BLaER1 (cell line): Measurements from ENCODE around the gene DISP3.
"Not testable (repeated sequence)": the region's sequence is repeated elsewhere in the genome, so short reads cannot be mapped to it uniquely, and the experiment has no call there.

ENCODE experiments used
- H3K27ac ChIP-seq: shearing (Covaris generic); formaldehyde crosslinking; 2 replicates; pipeline ENCODE4 v1.8.1; 2022
- H3K27me3 ChIP-seq: shearing (Covaris generic); formaldehyde crosslinking; 2 replicates; pipeline ENCODE4 v1.8.1; 2022
- H3K36me3 ChIP-seq: shearing (Covaris generic); formaldehyde crosslinking; 2 replicates; pipeline ENCODE4 v1.8.1; 2022
- H3K4me1 ChIP-seq: shearing (Covaris generic); formaldehyde crosslinking; 2 replicates; pipeline ENCODE4 v1.8.1; 2022
- H3K4me2 ChIP-seq: shearing (Covaris generic); formaldehyde crosslinking; 2 replicates; pipeline ENCODE4 v1.8.1; 2022
- H3K4me3 ChIP-seq: shearing (Covaris generic); formaldehyde crosslinking; 2 replicates; pipeline ENCODE4 v1.8.1; 2022
- H3K9ac ChIP-seq: shearing (Covaris generic); formaldehyde crosslinking; 2 replicates; pipeline ENCODE4 v1.8.1; 2022
- H3K9me3 ChIP-seq: shearing (Covaris generic); formaldehyde crosslinking; 2 replicates; pipeline ENCODE4 v1.8.1; 2022
- H4K20me1 ChIP-seq: shearing (Covaris generic); formaldehyde crosslinking; 2 replicates; pipeline ENCODE4 v1.8.1; 2022
- Cebpa-rat ChIP-seq: shearing (Covaris generic); IDR thresholded peaks from 2 replicates; pipeline ENCODE4 v1.8.1; 2022

The DISP3 gene

GRCh38 chr1:11568687-11569086 is 89.7 kb downstream of the DISP3 start:
- Histone ChIP-seq H3K27me3 (no peaks in the 10 kb centered on the region), H3K27ac (no peak overlapping the region), H4K20me1 (no peaks in the 10 kb centered on the region), H3K4me3 (no peak overlapping the region), H3K9ac (no peak overlapping the region), H3K4me2 (no peak overlapping the region), H3K36me3 (no peaks in the 10 kb centered on the region), H3K9me3 (no peaks in the 10 kb centered on the region), H3K4me1 (peaks cover 61% of the 10 kb centered on the region)
- no peak for TF ChIP-seq Cebpa-rat

GRCh38 chr1:11569551-11569950 is 90.6 kb downstream of the DISP3 start:
- Histone ChIP-seq H3K9ac (no peak overlapping the region), H3K4me3 (no peak overlapping the region), H3K27ac (no peak overlapping the region), H3K9me3 (no peaks in the 10 kb centered on the region), H3K36me3 (no peaks in the 10 kb centered on the region), H4K20me1 (no peaks in the 10 kb centered on the region), H3K4me2 (no peak overlapping the region), H3K4me1 (peaks cover 52% of the 10 kb centered on the region), H3K27me3 (no peaks in the 10 kb centered on the region)
- TF ChIP-seq Cebpa-rat: no peak

- TF ChIP-seq Cebpa-rat: no peak
- Histone ChIP-seq H3K4me2 (no peak overlapping the region), H3K4me1 (peaks cover 48% of the 10 kb centered on the region), H4K20me1 (no peaks in the 10 kb centered on the region), H3K36me3 (no peaks in the 10 kb centered on the region), H3K27ac (no peak overlapping the region), H3K4me3 (no peak overlapping the region), H3K27me3 (no peaks in the 10 kb centered on the region), H3K9me3 (no peaks in the 10 kb centered on the region), H3K9ac (no peak overlapping the region)
Observed at GRCh38 chr1:11569954-11570353, 91.0 kb downstream of the DISP3 start.

- Histone ChIP-seq H3K27ac (no peak overlapping the region), H3K36me3 (no peaks in the 10 kb centered on the region)
Observed at GRCh38 chr1:11570821-11571380, 91.9 kb downstream of the DISP3 start.

GRCh38 chr1:11571906-11572616 is 93.1 kb downstream of the DISP3 start:
- Histone ChIP-seq H3K4me3 (no peak overlapping the region), H3K9ac (no peak overlapping the region), H3K27me3 (no peaks in the 10 kb centered on the region), H4K20me1 (no peaks in the 10 kb centered on the region), H3K36me3 (no peaks in the 10 kb centered on the region), H3K4me1 (peaks cover 31% of the 10 kb centered on the region), H3K4me2 (no peak overlapping the region), H3K27ac (no peak overlapping the region), H3K9me3 (no peaks in the 10 kb centered on the region)
- TF ChIP-seq Cebpa-rat: no peak

More at GRCh38 chr1:11570821-11571380, 91.9 kb downstream of the DISP3 start:
- Histone ChIP-seq H3K9me3 (no peaks in the 10 kb centered on the region), H3K27me3 (no peaks in the 10 kb centered on the region), H3K4me2 (peak overlapping the region; percentile 73), H3K9ac (no peak overlapping the region), H3K4me3 (no peak overlapping the region), H3K4me1 (peaks cover 39% of the 10 kb centered on the region), H4K20me1 (no peaks in the 10 kb centered on the region)
- TF ChIP-seq Cebpa-rat: no peak

- Histone ChIP-seq H3K36me3 (no peaks in the 10 kb centered on the region), H3K4me3 (no peak overlapping the region), H3K4me1 (peaks cover 25% of the 10 kb centered on the region), H3K27ac (no peak overlapping the region), H3K9me3 (no peaks in the 10 kb centered on the region), H3K27me3 (no peaks in the 10 kb centered on the region), H4K20me1 (no peaks in the 10 kb centered on the region), H3K9ac (no peak overlapping the region), H3K4me2 (no peak overlapping the region)
- no peak for TF ChIP-seq Cebpa-rat
Observed at GRCh38 chr1:11573116-11573692, 94.2 kb downstream of the DISP3 start.

GRCh38 chr1:11575553-11575952 is 96.6 kb downstream of the DISP3 start:
- H3K9me3 ChIP-seq: no peaks in the 10 kb centered on the region
- TF ChIP-seq Cebpa-rat: no peak

GRCh38 chr1:11576109-11576875 is 97.3 kb downstream of the DISP3 start:
- Histone ChIP-seq H3K4me1 (peaks cover 9% of the 10 kb centered on the region), H3K4me3 (no peak overlapping the region), H3K27me3 (no peaks in the 10 kb centered on the region), H4K20me1 (no peaks in the 10 kb centered on the region), H3K4me2 (no peak overlapping the region), H3K9me3 (no peaks in the 10 kb centered on the region), H3K27ac (no peak overlapping the region), H3K9ac (no peak overlapping the region), H3K36me3 (no peaks in the 10 kb centered on the region)
- TF ChIP-seq Cebpa-rat: no peak

More at GRCh38 chr1:11575553-11575952, 96.6 kb downstream of the DISP3 start:
- Histone ChIP-seq H3K27me3 (no peaks in the 10 kb centered on the region), H3K4me1 (peaks cover 17% of the 10 kb centered on the region), H3K4me2 (no peak overlapping the region), H3K9ac (no peak overlapping the region), H3K36me3 (no peaks in the 10 kb centered on the region), H4K20me1 (no peaks in the 10 kb centered on the region), H3K4me3 (no peak overlapping the region), H3K27ac (no peak overlapping the region)

GRCh38 chr1:11578004-11578403 is 99.0 kb downstream of the DISP3 start:
- H3K9ac ChIP-seq: no peak overlapping the region
- H4K20me1 ChIP-seq: no peaks in the 10 kb centered on the region
- TF ChIP-seq Cebpa-rat: no peak

GRCh38 chr1:11579506-11579905 is 100.6 kb downstream of the DISP3 start:
- no peak overlapping the region for H3K27ac ChIP-seq
- H3K36me3 ChIP-seq: no peaks in the 10 kb centered on the region
- no peaks in the 10 kb centered on the region for H3K9me3 ChIP-seq
- no peaks in the 10 kb centered on the region for H3K4me1 ChIP-seq
- no peak for TF ChIP-seq Cebpa-rat
- no peaks in the 10 kb centered on the region for H3K27me3 ChIP-seq
- no peak overlapping the region for H3K4me2 ChIP-seq
- no peak overlapping the region for H3K9ac ChIP-seq
- H3K4me3 ChIP-seq: no peak overlapping the region
- no peaks in the 10 kb centered on the region for H4K20me1 ChIP-seq

More at GRCh38 chr1:11578004-11578403, 99.0 kb downstream of the DISP3 start:
- Histone ChIP-seq H3K36me3 (no peaks in the 10 kb centered on the region), H3K4me3 (no peak overlapping the region), H3K27me3 (no peaks in the 10 kb centered on the region), H3K9me3 (no peaks in the 10 kb centered on the region), H3K4me1 (no peaks in the 10 kb centered on the region), H3K27ac (no peak overlapping the region), H3K4me2 (no peak overlapping the region)

- not testable (repeated sequence) for H3K9me3 ChIP-seq, H3K27ac ChIP-seq, H3K4me2 ChIP-seq, H3K27me3 ChIP-seq, H3K4me3 ChIP-seq, H3K36me3 ChIP-seq, H3K4me1 ChIP-seq, H3K9ac ChIP-seq, H4K20me1 ChIP-seq
Observed at GRCh38 chr1:11580049-11580448, 101.1 kb downstream of the DISP3 start.
